Small intestine (tissue), 7 donors: ENCODE data around the gene BOK. TPM values are rescaled to one million over a fixed set of nuclear protein-coding genes. Genes with fewer than 3 reads are reported as not detected.

Source experiments
- DNase-seq, 2 donors: peaks; one replicate each; pipeline versions ENCODE4 v3.0.0 to v3.0.0-alpha.2; 2013
- FAIRE-seq: peaks from 2 replicates; lab custom pipeline; 2012; peaks lifted over from hg19 to GRCh38; lab: Jason Lieb, UNC
- H3K27ac ChIP-seq, 3 donors: one replicate each; pipeline ENCODE4 v1.5.1; 2013; ENCODE audit warnings: low read length in 2 of 3, mild to moderate bottlenecking in 2 of 3, control low read depth in 1 of 3, inconsistent platforms in 1 of 3, low read depth in 1 of 3, moderate library complexity in 1 of 3
- H3K27me3 ChIP-seq, 3 donors: one replicate each; pipeline ENCODE4 v1.6.1; 2013; ENCODE audit warnings: low read length in 3 of 3, inconsistent platforms in 1 of 3; ENCODE audit not compliant: control insufficient read depth in 3 of 3, insufficient read depth in 3 of 3
- H3K36me3 ChIP-seq, 3 donors: one replicate each; pipeline ENCODE4 v1.6.1; 2013; ENCODE audit warnings: low read length in 3 of 3, inconsistent platforms in 1 of 3, low read depth in 1 of 3, mild to moderate bottlenecking in 1 of 3, moderate library complexity in 1 of 3; ENCODE audit not compliant: control insufficient read depth in 3 of 3, insufficient read depth in 2 of 3
- H3K4me1 ChIP-seq, 3 donors: one replicate each; pipeline ENCODE4 v1.6.1; 2013; ENCODE audit warnings: low read length in 2 of 3, inconsistent platforms in 1 of 3, low read depth in 1 of 3, mild to moderate bottlenecking in 1 of 3, moderate library complexity in 1 of 3; ENCODE audit not compliant: control insufficient read depth in 3 of 3, insufficient read depth in 2 of 3
- H3K4me3 ChIP-seq, 3 donors: one replicate each; pipeline ENCODE4 v1.5.1; 2013; ENCODE audit warnings: low read length in 3 of 3, control low read depth in 1 of 3, inconsistent platforms in 1 of 3, low read depth in 1 of 3, mild to moderate bottlenecking in 1 of 3, moderate library complexity in 1 of 3
- H3K9me3 ChIP-seq, 2 donors: one replicate each; pipeline ENCODE4 v1.6.1; 2013; ENCODE audit warnings: low read depth in 1 of 2, low read length in 1 of 2; ENCODE audit not compliant: control insufficient read depth in 2 of 2, insufficient read depth in 1 of 2
- WGBS, 3 donors: extraction: QIAGEN DNeasy Blood & Tissue Kit; methylation state at CpG; one replicate each; pipeline ENCODE4 v1.1.7; 2013; 5-methylcytosine and 5-hydroxymethylcytosine counted together
- polyA plus RNA-seq, 4 donors: library from polyadenylated mRNA; stranded (reverse) in 3 of 4; unstranded in 1 of 4; fragments of 200-250 nt in 3 of 4; fragments of 120-200 nt in 1 of 4; gene quantifications; one replicate each; pipeline versions ENCODE4 v1.2.1 to v1.2.3, GENCODE V29; 2013
- donor health status: healthy with polysubstance abuse.
- donor health status: control.
- donor health status: control.
- donor health status: Bipolar disorder and iron deficiency.
- donor health status: healthy.

Gene BOK
- polyA plus RNA-seq, 4 donors, result 4.5 to 15.5 (median 9.9) TPM

DNA sequence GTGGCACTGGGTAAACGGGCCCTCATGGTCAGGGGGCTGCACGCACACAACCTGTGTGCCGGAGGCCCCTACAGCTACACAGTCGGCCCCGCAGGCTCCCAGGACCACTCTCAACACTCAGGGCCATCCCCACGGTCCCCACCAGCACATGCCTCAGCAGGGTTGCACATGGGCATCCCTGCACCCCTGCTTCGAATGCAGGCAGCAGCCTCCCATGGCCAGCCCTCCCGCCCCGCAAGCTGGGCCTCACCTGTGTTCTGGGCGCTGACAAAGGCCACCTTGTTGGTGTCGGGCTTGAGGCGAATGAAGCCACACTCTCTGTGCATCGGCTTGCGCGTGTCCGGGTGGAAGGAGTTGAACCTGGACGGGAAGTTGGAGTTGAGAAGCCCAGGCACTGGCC lies 44.2 kb downstream of the BOK start:
- H3K27me3 ChIP-seq, result no peaks in the 10 kb centered on the region
- no peaks in the 10 kb centered on the region for H3K4me1 ChIP-seq
- no peaks in the 10 kb centered on the region for H3K9me3 ChIP-seq
- H3K27ac ChIP-seq, result no peak overlapping the region
- WGBS, 3 donors, result 95 to 97% (median 96%) methylated on average over 17 of the region's 17 CpGs
- no peak for DNase-seq
- no peak for FAIRE-seq
- peaks cover 13 to 64% (median 16%) of the 10 kb centered on the region in 3 donors for H3K36me3 ChIP-seq
- no peak overlapping the region for H3K4me3 ChIP-seq

DNA sequence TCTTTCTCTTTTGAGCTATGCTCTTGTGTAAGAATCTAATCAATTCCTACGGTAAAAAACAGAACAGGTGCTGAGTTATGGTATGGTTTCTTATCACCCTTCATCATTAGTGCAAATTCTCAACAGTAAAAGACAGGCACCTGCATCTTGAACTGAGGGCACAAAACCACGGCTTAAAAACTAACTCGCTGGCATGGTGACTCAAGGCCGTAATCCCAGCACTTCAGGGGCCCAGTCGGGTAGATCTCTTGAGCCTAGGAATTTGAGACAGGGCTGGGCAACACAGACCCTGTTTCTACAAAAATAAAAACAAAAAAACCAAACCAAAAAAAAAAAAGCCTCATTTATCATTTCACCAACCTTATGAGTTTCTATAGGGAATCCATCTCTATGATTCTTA lies 45.1 kb downstream of the BOK start:
- Histone ChIP-seq H3K4me1 (no peaks in the 10 kb centered on the region), H3K4me3 (no peak overlapping the region), H3K36me3 (peaks cover 13 to 64% (median 13%) of the 10 kb centered on the region in 3 donors), H3K27me3 (no peaks in the 10 kb centered on the region), H3K27ac (no peak overlapping the region), H3K9me3 (no peaks in the 10 kb centered on the region)
- peak in 1 of 2 donors; percentile 20 for DNase-seq
- FAIRE-seq, result no peak
- WGBS, 3 donors, result 29 to 74% (median 55%) methylated on average over 5 of the region's 5 CpGs

DNA sequence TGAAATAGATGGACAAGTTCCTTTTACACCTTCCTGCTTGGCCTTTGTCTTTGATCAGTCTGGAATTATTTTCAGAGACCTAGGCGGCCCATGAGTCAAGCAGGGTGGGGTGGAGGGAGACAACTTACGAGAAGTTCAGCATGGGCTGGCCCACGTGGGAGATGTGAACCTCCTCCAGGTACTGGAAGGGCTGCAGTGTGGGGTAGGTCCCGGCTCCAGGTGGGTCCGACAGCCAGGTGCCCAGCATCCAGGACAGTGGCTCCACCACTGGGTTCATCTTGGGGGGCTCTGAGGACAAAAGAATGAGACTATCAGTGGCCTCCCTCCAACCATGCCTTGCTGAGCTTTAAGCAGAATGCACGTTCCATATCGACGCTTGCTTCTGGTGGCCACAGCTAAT lies 47.6 kb downstream of the BOK start:
- peaks cover 10 to 57% (median 13%) of the 10 kb centered on the region in 3 donors for H3K36me3 ChIP-seq
- DNase-seq (no peak), FAIRE-seq (no peak)
- no peak overlapping the region for H3K27ac ChIP-seq
- no peaks in the 10 kb centered on the region for H3K9me3 ChIP-seq
- H3K4me1 ChIP-seq, result peaks cover 0 to 12% (median 0%) of the 10 kb centered on the region in 3 donors
- WGBS, 3 donors, result 97 to 98% (median 97%) methylated on average over 8 of the region's 8 CpGs
- no peak overlapping the region for H3K4me3 ChIP-seq
- no peaks in the 10 kb centered on the region for H3K27me3 ChIP-seq

DNA sequence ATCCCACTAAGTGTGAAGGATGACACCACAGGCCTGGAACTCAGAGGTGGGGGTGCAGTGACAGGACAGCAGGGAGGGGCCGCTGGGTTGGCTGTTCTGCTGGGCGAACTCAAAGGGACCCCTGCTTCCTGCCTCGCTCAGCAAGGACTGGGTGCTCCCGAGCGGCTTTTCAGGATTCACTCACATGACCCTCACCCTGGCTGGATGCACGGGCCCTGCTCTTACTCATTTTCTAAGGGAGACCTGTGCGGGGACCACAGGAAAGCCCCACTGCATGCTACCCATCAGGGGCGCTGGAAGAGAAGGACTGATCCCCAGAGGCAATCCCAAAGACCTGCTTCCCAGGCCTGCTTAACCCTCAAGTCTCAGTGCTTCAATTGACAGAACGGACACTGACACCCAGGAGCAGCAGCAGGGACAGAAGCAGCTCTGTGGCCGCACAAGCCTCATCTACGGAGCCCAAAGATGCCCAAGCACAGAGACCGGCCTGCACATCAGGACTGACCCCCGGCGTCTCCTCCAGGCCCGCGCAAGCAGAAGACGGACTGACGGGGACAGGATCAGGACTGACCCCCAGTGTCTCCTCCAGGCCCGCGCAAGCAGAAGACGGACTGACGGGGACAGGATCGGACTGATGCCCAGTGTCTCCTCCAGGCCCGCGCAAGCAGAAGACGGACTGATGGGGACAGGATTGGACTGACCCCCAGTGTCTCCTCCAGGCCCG lies 48.8 kb downstream of the BOK start:
- Histone ChIP-seq H3K27me3 (no peaks in the 10 kb centered on the region), H3K4me1 (peaks cover 0 to 12% (median 0%) of the 10 kb centered on the region in 3 donors), H3K27ac (no peak overlapping the region), H3K4me3 (no peak overlapping the region), H3K9me3 (no peaks in the 10 kb centered on the region), H3K36me3 (peaks cover 10 to 51% (median 13%) of the 10 kb centered on the region in 3 donors)
- FAIRE-seq, result no peak
- WGBS, 3 donors, result 96 to 99% (median 97%) methylated on average over 27 of the region's 27 CpGs
- DNase-seq, result no peak

DNA sequence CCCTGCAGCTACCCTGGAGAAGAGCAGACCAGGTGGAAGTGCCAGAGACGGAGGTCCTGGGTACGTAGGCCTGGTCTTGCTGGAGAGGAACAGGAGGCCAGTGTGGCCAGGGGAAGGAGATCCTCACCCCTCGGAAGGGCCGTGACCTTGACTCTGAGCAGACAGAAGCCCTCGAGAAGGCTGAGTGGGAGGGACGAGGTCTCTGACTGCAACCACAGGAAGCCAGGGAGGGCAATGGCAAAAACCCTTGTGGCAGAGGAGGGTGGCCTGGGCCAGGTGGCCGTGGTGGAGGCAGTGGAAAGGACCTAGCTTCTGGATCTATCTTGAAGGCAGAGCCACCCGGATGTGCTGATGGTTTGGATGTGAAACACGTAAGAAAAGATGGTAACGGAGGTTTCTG lies 50.3 kb downstream of the BOK start:
- H3K36me3 ChIP-seq, result peaks cover 6 to 42% (median 10%) of the 10 kb centered on the region in 3 donors
- H3K4me1 ChIP-seq, result peaks cover 0 to 12% (median 0%) of the 10 kb centered on the region in 3 donors
- H3K4me3 ChIP-seq, result no peak overlapping the region
- no peaks in the 10 kb centered on the region for H3K27me3 ChIP-seq
- FAIRE-seq (no peak), DNase-seq (no peak)
- H3K9me3 ChIP-seq, result no peaks in the 10 kb centered on the region
- WGBS, 3 donors, result 72 to 89% (median 79%) methylated on average over 10 of the region's 10 CpGs
- H3K27ac ChIP-seq, result no peak overlapping the region

DNA sequence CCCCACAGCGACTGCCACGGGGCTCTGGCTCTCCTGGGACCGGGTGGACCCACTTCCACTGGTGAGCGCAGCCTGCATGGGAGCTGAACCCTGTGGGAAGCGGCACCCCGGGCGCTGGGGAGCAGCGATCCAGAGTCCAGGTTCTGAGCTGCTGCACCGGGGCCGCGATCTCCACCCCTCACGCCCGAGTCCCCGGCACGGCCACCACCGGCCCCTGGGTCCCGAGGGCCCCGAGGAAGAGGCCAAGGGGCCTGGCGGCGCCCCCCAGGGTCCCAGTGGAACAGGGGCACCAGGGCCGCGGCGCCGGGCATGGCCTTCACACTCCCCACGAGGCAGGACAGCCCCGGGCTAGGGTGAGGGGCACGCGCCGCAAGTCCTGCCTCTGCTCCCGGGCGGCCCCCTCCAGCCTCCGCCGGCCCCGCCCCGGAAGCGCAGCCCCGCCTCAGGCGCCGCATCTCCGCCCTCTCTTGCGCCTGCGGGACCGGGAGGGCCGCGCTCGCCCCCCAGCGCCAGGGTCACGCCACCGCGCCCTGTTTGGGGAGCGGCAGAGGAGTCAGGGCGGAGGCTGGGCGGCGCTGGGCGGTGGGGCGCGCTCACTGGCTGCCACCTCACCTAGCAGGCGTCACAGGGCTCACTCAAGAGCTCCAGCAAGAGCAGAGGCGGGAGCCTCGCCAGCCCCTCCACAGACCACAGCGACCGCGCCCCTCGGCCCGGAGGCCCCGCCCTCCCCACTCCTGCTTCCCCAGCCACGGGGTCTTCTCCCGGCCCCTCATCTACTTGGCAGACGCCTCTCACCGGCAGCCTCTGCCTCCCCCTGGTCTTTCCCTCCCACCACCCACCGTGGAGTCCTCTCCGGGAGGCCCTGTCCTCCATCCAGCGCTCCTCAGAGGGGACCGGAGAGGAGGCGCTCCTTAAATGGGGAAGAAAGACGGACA lies 51.6 kb downstream of the BOK start:
- 5 to 8% (median 8%) methylated on average over 39 to 76 of the region's 76 CpGs for WGBS, 3 donors

DNA sequence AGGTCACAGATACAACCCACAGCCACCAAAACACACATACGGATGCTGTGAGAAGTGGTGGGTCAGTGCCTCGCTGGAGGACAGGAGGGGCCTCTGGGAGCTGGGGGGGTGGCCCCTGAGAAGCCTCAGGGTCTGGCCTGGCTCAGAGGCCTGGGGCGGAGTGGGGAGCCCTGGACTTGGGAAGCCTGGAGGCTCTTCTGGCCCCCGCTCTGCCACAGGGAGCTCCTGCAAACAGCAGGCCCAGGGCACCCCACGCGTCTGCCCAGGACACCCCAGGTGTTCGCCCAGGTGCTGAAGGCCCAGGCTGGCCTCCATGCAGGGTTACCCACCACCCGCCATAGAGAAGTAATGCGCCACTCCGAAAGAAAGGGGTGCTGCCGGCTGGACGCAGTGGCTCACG lies 52.5 kb downstream of the BOK start:
- WGBS, 3 donors, result 94 to 98% (median 95%) methylated on average over 13 of the region's 13 CpGs
- Histone ChIP-seq H3K27me3 (no peaks in the 10 kb centered on the region), H3K27ac (no peak overlapping the region), H3K4me1 (peaks cover 0 to 12% (median 0%) of the 10 kb centered on the region in 3 donors), H3K4me3 (no peak overlapping the region), H3K36me3 (peaks cover 0 to 35% (median 7%) of the 10 kb centered on the region in 3 donors), H3K9me3 (no peaks in the 10 kb centered on the region)
- DNase-seq (no peak), FAIRE-seq (no peak)

More for the DNA sequence above, 51.6 kb downstream of the BOK start:
- Histone ChIP-seq H3K36me3 (peaks cover 4 to 35% (median 10%) of the 10 kb centered on the region in 3 donors), H3K27me3 (no peaks in the 10 kb centered on the region), H3K4me1 (peaks cover 0 to 12% (median 0%) of the 10 kb centered on the region in 3 donors), H3K9me3 (no peaks in the 10 kb centered on the region), H3K4me3 (peak overlapping the region; percentile 32 to 69 (median 59)), H3K27ac (peak overlapping the region; percentile 43 to 81 (median 77))
- FAIRE-seq (no peak), DNase-seq (peak; percentile 90 to 96)
